Kidney epithelial cell (primary cell): ENCODE data around the gene C1QTNF9B. TPM values are rescaled to one million over a fixed set of nuclear protein-coding genes. Genes with fewer than 3 reads are reported as not detected.

ENCODE experiments used
- DNase-seq: peaks from one replicate; pipeline ENCODE4 v3.0.0-alpha.2; 2010; ENCODE audit warnings: low read depth
- H3K27me3 ChIP-seq: 2 replicates; pipeline ENCODE4 v1.6.0; 2011; ENCODE audit warnings: low read length; ENCODE audit not compliant: control insufficient read depth, insufficient read depth
- H3K36me3 ChIP-seq: 2 replicates; pipeline ENCODE4 v1.5.1; 2011; ENCODE audit warnings: low read length; ENCODE audit not compliant: control insufficient read depth, insufficient read depth
- H3K4me3 ChIP-seq: 2 replicates; pipeline ENCODE4 v1.5.1; 2011; ENCODE audit warnings: low read depth, mild to moderate bottlenecking, control low read depth, low read length
- total RNA-seq: library from RNA; depleted of rRNA; stranded (reverse); fragments of >200 nt; gene quantifications from 2 replicates; pipeline ENCODE4 v1.2.3, GENCODE V29; 2015
- TF ChIP-seq, protein P1 (sequence below): IDR thresholded peaks from 2 replicates; pipeline ENCODE4 v1.5.1; 2011; ENCODE audit warnings: mild to moderate bottlenecking, moderate library complexity, low read length, control low read depth, inconsistent platforms; ENCODE audit not compliant: insufficient read depth, poor library complexity, severe bottlenecking

Gene C1QTNF9B
- total RNA-seq, 1 donor from 2014 or later: not detected

- Histone ChIP-seq H3K27me3 (no peaks in the 10 kb centered on the region), H3K4me3 (no peak overlapping the region), H3K36me3 (no peaks in the 10 kb centered on the region)
- DNase-seq: no peak
- TF ChIP-seq, protein P1, sequence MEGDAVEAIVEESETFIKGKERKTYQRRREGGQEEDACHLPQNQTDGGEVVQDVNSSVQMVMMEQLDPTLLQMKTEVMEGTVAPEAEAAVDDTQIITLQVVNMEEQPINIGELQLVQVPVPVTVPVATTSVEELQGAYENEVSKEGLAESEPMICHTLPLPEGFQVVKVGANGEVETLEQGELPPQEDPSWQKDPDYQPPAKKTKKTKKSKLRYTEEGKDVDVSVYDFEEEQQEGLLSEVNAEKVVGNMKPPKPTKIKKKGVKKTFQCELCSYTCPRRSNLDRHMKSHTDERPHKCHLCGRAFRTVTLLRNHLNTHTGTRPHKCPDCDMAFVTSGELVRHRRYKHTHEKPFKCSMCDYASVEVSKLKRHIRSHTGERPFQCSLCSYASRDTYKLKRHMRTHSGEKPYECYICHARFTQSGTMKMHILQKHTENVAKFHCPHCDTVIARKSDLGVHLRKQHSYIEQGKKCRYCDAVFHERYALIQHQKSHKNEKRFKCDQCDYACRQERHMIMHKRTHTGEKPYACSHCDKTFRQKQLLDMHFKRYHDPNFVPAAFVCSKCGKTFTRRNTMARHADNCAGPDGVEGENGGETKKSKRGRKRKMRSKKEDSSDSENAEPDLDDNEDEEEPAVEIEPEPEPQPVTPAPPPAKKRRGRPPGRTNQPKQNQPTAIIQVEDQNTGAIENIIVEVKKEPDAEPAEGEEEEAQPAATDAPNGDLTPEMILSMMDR: no peak
Observed at GRCh38 chr13:23859455-23859854, 37.8 kb downstream of the C1QTNF9B start.

GRCh38 chr13:23858546-23858945, 38.8 kb downstream of the C1QTNF9B start:
- TF ChIP-seq, protein P1: no peak
- H3K36me3 ChIP-seq: no peaks in the 10 kb centered on the region

GRCh38 chr13:23856008-23856750, 41.1 kb downstream of the C1QTNF9B start:
- DNase-seq: no peak
- TF ChIP-seq, protein P1: no peak

More at GRCh38 chr13:23858546-23858945, 38.8 kb downstream of the C1QTNF9B start:
- Histone ChIP-seq H3K27me3 (no peaks in the 10 kb centered on the region), H3K4me3 (no peak overlapping the region)
- no peak for DNase-seq

DNA sequence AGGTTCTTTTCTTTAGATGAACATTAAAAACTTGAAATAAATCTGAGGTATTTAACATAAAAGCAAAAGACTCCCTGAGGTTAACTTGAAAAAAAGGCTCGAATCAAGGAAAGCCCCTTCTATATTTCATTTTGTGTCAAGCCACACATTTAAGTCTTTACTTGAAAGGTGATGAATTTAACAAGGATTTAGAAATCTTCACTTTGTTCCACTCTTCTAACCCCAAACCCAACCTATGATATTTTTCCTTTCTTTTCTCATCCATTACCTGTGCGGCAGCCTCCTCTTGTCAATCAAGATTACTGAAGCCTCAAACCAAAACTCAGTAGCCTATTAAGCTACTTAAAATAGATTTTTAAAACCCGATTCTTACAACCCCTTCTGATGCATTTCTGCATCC, 41.9 kb downstream of the C1QTNF9B start:
- no peak for DNase-seq
- H3K27me3 ChIP-seq: no peaks in the 10 kb centered on the region
- no peaks in the 10 kb centered on the region for H3K36me3 ChIP-seq
- H3K4me3 ChIP-seq: no peak overlapping the region
- TF ChIP-seq, protein P1: no peak

More at GRCh38 chr13:23856008-23856750, 41.1 kb downstream of the C1QTNF9B start:
- H3K36me3 ChIP-seq: no peaks in the 10 kb centered on the region
- H3K27me3 ChIP-seq: no peaks in the 10 kb centered on the region
- no peak overlapping the region for H3K4me3 ChIP-seq

- DNase-seq: no peak
- H3K4me3 ChIP-seq: no peak overlapping the region
- H3K27me3 ChIP-seq: no peaks in the 10 kb centered on the region
- H3K36me3 ChIP-seq: peaks cover 1% of the 10 kb centered on the region
- TF ChIP-seq, protein P1: no peak
Observed at GRCh38 chr13:23852351-23852750, 45.0 kb downstream of the C1QTNF9B start.

- Histone ChIP-seq H3K27me3 (no peaks in the 10 kb centered on the region), H3K36me3 (peaks cover 1% of the 10 kb centered on the region), H3K4me3 (no peak overlapping the region)
- DNase-seq: no peak
- TF ChIP-seq, protein P1: no peak
Observed at GRCh38 chr13:23851106-23851505, 46.2 kb downstream of the C1QTNF9B start.
